Upper lobe of left lung (tissue), 6 donors: ENCODE results near the gene LRRK1. TPM values are rescaled to one million over a fixed set of nuclear protein-coding genes. Genes with fewer than 3 reads are reported as not detected.

Experiments used
- ATAC-seq, 2 donors: fragments of 200-7000 bp; cut with Tn5 transposase; one replicate each; pipeline ENCODE4 v1.9.1; 2022; ENCODE audit warnings: mild to moderate bottlenecking in 2 of 2, moderate library complexity in 2 of 2; ENCODE audit not compliant: low FRiP score in 2 of 2
- DNase-seq, 2 donors: peaks; one replicate each; pipeline ENCODE4 v3.0.0-alpha.2; 2019 to 2020
- H3K27ac ChIP-seq, 4 donors: fragments of 200-600 bp; sonication (generic); one replicate each; pipeline ENCODE4 v1.5.1; 2016 to 2019
- H3K27me3 ChIP-seq, 4 donors: fragments of 200-600 bp; sonication (generic); one replicate each; pipeline ENCODE4 v1.5.1; 2017 to 2019
- H3K36me3 ChIP-seq, 4 donors: fragments of 200-600 bp; sonication (generic); one replicate each; pipeline ENCODE4 v1.5.1; 2016 to 2019
- H3K4me1 ChIP-seq, 4 donors: fragments of 200-600 bp; sonication (generic); one replicate each; pipeline ENCODE4 v1.5.1; 2018 to 2019
- H3K4me3 ChIP-seq, 4 donors: fragments of 200-600 bp; sonication (generic); one replicate each; pipeline ENCODE4 v1.5.1; 2017 to 2019; ENCODE audit warnings: mild to moderate bottlenecking in 2 of 4, moderate library complexity in 1 of 4
- H3K9me3 ChIP-seq, 4 donors: fragments of 200-600 bp; sonication (generic); one replicate each; pipeline ENCODE4 v1.5.1; 2018 to 2019
- EP300 ChIP-seq, 4 donors: sonication (generic); formaldehyde crosslinking; IDR thresholded peaks; one replicate each; pipeline ENCODE4 v1.5.1; 2017; ENCODE audit warnings: antibody characterized with exemption in 4 of 4, control low read depth in 2 of 4
- POLR2A ChIP-seq, 4 donors: fragments of 450-650 bp; IDR thresholded peaks; one replicate each; pipeline ENCODE4 v1.5.1; 2016 to 2017; ENCODE audit warnings: antibody characterized with exemption in 4 of 4, mild to moderate bottlenecking in 2 of 4
- POLR2AphosphoS5 ChIP-seq, 2 donors: sonication (generic); formaldehyde crosslinking; IDR thresholded peaks; one replicate each; pipeline ENCODE4 v1.5.1; 2017; ENCODE audit warnings: antibody characterized with exemption in 2 of 2
- WGBS, 2 donors: methylation state at CpG; one replicate each; pipeline ENCODE4 v1.1.5; 2017 to 2018; 5-methylcytosine and 5-hydroxymethylcytosine counted together
- total RNA-seq, 6 donors: library from RNA; depleted of rRNA in 4 of 6; stranded (reverse); fragments of >200 nt in 4 of 6; gene quantifications; one replicate each; pipeline versions ENCODE4 v1.1.0 to v1.2.1, GENCODE V29; 2016 to 2021
- TF ChIP-seq, protein P1 (sequence below), 6 experiments: fragments of 450-650 bp in 4 of 6; fragments of 200-600 bp in 2 of 6; sonication (generic) in 2 of 6; IDR thresholded peaks; one replicate each; pipeline ENCODE4 v1.5.1; 2016 to 2019; ENCODE audit warnings: antibody characterized with exemption in 6 of 6
- donor health status: DM: no; HTN: no; CAD: no; lungs with moderate emphysema.
- donor health status: DM: no; HTN: yes; CAD: no; lungs with severe emphysema.

LRRK1 gene
- total RNA-seq, 6 donors from 2014 or later: 15.0 to 47.1 (median 31.2) TPM

- no peak for TF ChIP-seq POLR2A (IDR thresholded peaks at IDR 0.05)
- TF ChIP-seq POLR2AphosphoS5 (IDR thresholded peaks at IDR 0.05): no peak
- Histone ChIP-seq H3K4me3 (no peak overlapping the region), H3K27ac (no peak overlapping the region), H3K27me3 (no peaks in the 10 kb centered on the region), H3K9me3 (no peaks in the 10 kb centered on the region), H3K4me1 (no peaks in the 10 kb centered on the region), H3K36me3 (peaks cover 0 to 7% (median 0%) of the 10 kb centered on the region in 4 donors)
- DNase-seq (no peak), ATAC-seq (no peak)
- 56 to 62% methylated on average over 5 to 6 of the region's 6 CpGs for WGBS, 2 donors
Measured at GRCh38 chr15:100986158-100986896, 67.2 kb downstream of the LRRK1 start.

GRCh38 chr15:100987143-100987542 is 68.0 kb downstream of the LRRK1 start:
- Histone ChIP-seq H3K36me3 (peaks cover 0 to 7% (median 0%) of the 10 kb centered on the region in 4 donors), H3K9me3 (no peaks in the 10 kb centered on the region), H3K27me3 (no peaks in the 10 kb centered on the region), H3K4me1 (no peaks in the 10 kb centered on the region), H3K4me3 (no peak overlapping the region), H3K27ac (no peak overlapping the region)
- TF ChIP-seq, protein P1, sequence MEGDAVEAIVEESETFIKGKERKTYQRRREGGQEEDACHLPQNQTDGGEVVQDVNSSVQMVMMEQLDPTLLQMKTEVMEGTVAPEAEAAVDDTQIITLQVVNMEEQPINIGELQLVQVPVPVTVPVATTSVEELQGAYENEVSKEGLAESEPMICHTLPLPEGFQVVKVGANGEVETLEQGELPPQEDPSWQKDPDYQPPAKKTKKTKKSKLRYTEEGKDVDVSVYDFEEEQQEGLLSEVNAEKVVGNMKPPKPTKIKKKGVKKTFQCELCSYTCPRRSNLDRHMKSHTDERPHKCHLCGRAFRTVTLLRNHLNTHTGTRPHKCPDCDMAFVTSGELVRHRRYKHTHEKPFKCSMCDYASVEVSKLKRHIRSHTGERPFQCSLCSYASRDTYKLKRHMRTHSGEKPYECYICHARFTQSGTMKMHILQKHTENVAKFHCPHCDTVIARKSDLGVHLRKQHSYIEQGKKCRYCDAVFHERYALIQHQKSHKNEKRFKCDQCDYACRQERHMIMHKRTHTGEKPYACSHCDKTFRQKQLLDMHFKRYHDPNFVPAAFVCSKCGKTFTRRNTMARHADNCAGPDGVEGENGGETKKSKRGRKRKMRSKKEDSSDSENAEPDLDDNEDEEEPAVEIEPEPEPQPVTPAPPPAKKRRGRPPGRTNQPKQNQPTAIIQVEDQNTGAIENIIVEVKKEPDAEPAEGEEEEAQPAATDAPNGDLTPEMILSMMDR (IDR thresholded peaks at IDR 0.05): no peak
- TF ChIP-seq POLR2AphosphoS5 (IDR thresholded peaks at IDR 0.05): no peak
- TF ChIP-seq EP300 (IDR thresholded peaks at IDR 0.05): no peak
- no peak for TF ChIP-seq POLR2A (IDR thresholded peaks at IDR 0.05)
- ATAC-seq: peak in 1 of 2 donors; percentile 87
- WGBS, 2 donors: 69 to 80% methylated on average over 4 of the region's 4 CpGs
- no peak for DNase-seq

- DNase-seq (no peak), ATAC-seq (no peak)
- Histone ChIP-seq H3K27me3 (no peaks in the 10 kb centered on the region), H3K27ac (no peak overlapping the region), H3K4me1 (no peaks in the 10 kb centered on the region), H3K4me3 (no peak overlapping the region), H3K9me3 (no peaks in the 10 kb centered on the region), H3K36me3 (peaks cover 0 to 7% (median 0%) of the 10 kb centered on the region in 4 donors)
- TF ChIP-seq POLR2AphosphoS5 (IDR thresholded peaks at IDR 0.05): no peak
- no peak for TF ChIP-seq POLR2A (IDR thresholded peaks at IDR 0.05)
- no peak for TF ChIP-seq EP300 (IDR thresholded peaks at IDR 0.05)
- TF ChIP-seq, protein P1 (IDR thresholded peaks at IDR 0.05): no peak
- WGBS, 2 donors: 98% methylated on average over 4 to 5 of the region's 5 CpGs
Measured at GRCh38 chr15:100988297-100988696, 69.1 kb downstream of the LRRK1 start.

- Histone ChIP-seq H3K36me3 (peaks cover 0 to 7% (median 0%) of the 10 kb centered on the region in 4 donors), H3K27ac (no peak overlapping the region), H3K4me3 (no peak overlapping the region), H3K27me3 (no peaks in the 10 kb centered on the region), H3K4me1 (no peaks in the 10 kb centered on the region), H3K9me3 (no peaks in the 10 kb centered on the region)
- 78 to 82% methylated on average over 3 of the region's 3 CpGs for WGBS, 2 donors
- no peak for DNase-seq
- ATAC-seq: no peak
- TF ChIP-seq, protein P1 (IDR thresholded peaks at IDR 0.05): no peak
- no peak for TF ChIP-seq POLR2AphosphoS5 (IDR thresholded peaks at IDR 0.05)
- TF ChIP-seq EP300 (IDR thresholded peaks at IDR 0.05): no peak
- no peak for TF ChIP-seq POLR2A (IDR thresholded peaks at IDR 0.05)
Measured at GRCh38 chr15:100988857-100989256, 69.7 kb downstream of the LRRK1 start.

DNA sequence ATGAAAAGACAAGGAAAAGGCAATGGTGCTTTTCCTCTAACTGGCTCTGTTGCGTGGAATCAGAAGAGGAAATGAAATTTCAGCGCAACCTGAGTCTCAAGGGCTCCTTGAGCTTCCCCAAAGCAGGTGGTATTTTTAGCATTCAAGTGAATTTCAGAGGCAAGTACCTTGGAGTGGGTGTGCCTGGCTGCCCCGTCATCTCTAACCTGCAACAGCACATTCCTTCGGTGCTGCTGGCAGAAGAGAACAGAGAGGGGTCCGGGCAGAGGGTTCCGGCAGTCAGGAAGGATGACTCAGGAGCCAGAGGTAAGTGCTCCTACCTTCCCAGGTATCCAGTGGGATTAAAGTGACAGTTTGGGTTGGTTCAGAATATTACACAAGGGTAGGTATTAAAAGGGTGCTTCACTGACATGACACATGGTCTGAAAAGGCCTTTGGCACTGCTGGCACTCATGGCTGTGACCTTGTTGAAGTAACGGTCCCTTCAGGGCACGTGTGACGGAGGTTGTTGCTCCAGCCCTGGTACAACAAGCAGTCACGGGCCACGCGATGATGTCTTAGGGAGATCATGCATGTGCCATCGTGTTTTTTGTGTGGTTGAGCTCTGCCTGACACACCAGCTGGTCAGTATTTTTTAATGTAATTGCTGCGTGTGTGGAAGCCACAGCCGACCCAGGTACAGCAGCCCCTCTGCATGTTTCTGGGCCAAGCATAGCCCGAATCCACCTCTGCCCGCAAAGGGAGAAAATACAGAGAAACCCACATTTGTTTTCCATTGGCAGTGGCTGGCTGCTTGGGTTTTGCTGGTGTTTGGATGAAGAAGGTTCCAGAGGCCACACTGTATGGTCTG is 75.7 kb downstream of the LRRK1 start:
- H3K36me3 ChIP-seq: no peaks in the 10 kb centered on the region
- no peak overlapping the region for H3K27ac ChIP-seq
- H3K27me3 ChIP-seq: no peaks in the 10 kb centered on the region
- peak; percentile 59 to 91 for ATAC-seq
- H3K4me3 ChIP-seq: no peak overlapping the region
- peaks cover 0 to 10% (median 2%) of the 10 kb centered on the region in 4 donors for H3K4me1 ChIP-seq
- 70 to 74% methylated on average over 16 to 17 of the region's 17 CpGs for WGBS, 2 donors
- TF ChIP-seq EP300 (IDR thresholded peaks at IDR 0.05): peak in 1 of 4 donors; percentile 31
- no peak for TF ChIP-seq POLR2AphosphoS5 (IDR thresholded peaks at IDR 0.05)
- H3K9me3 ChIP-seq: no peaks in the 10 kb centered on the region
- peak in 1 of 2 donors; percentile 70 for DNase-seq
